H54 (cell line): ENCODE data around the gene GALNT17.

ENCODE experiments used
- DNase-seq: peaks from one replicate; pipeline ENCODE4 v3.0.0; 2011; ENCODE audit warnings: low spot score, mixed read lengths; ENCODE audit not compliant: insufficient read length
- FAIRE-seq: peaks from 3 replicates; lab custom pipeline; 2011; peaks lifted over from hg19 to GRCh38; lab: Jason Lieb, UNC
- POLR2A ChIP-seq: IDR thresholded peaks from 2 replicates; pipeline ENCODE4 v1.6.1; 2011; ENCODE audit warnings: low read depth, mild to moderate bottlenecking, low read length

GALNT17 gene

DNA sequence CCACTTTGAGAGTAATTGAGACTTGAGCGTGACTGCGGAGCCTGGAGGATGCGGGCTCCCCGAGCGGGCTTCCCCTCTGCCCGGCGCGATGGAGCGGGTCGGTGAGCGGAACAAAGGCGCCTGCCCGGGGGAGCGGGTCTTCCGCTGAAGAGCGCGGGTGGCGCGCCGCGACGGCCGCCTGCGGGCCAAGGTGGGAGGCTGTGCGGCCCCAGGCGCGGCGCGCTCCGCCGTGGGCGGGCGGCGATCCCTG is at the start of gene GALNT17:
TSS of gene GALNT17 (plus strand) at position 18 of the 250 bp plus-strand sequence.
- no peak for TF ChIP-seq POLR2A
- FAIRE-seq (no peak), DNase-seq (no peak)

DNA sequence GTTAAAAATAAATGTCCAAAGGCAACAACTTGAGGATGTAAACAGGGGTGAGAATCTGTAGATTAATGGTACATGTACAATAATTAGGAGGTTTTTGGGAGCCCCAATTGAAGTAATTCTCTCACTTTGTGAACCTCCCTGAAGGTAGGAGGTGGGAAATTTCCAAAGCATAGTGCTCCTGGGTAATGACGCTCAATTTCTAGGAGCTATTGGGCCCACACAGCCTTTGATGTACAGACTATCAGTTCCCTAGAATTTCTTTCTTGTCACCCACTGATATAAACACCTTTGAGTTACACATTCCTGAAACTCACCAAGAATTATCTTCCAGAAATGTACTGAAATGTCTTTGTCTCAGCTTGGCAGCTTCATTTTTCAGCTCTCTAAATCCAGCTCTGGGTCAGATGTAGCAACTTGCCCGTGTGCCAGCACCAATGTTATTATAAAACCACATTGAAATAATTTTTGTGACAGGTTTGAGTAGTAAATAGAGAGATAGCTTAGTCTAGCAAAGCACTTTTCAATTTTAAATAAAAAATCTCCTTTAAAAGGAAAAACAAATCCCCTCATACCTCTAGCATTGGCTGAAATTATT is 36.6 kb upstream of the GALNT17 start:
- FAIRE-seq (no peak), DNase-seq (no peak)
- TF ChIP-seq POLR2A: no peak

DNA sequence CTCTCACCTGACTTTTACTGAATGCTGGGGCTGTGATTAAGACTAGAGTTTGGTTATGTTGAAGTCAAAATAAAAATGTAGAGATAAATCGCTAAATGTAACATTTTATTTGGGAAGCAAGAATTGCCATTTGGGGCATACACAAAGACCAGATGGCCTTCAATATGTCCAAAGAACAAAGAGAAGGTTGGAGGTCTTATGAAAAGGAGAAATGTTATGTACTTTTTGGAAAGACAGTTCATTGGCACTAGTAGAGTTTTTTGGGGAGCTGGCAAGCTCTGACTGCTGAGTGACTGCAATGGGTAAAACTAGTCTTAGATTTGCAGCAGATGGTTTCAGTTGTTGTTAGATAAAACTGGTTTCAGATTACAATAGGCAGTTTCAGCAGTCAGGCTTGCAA is 35.6 kb upstream of the GALNT17 start:
- TF ChIP-seq POLR2A: no peak
- DNase-seq (no peak), FAIRE-seq (no peak)

DNA sequence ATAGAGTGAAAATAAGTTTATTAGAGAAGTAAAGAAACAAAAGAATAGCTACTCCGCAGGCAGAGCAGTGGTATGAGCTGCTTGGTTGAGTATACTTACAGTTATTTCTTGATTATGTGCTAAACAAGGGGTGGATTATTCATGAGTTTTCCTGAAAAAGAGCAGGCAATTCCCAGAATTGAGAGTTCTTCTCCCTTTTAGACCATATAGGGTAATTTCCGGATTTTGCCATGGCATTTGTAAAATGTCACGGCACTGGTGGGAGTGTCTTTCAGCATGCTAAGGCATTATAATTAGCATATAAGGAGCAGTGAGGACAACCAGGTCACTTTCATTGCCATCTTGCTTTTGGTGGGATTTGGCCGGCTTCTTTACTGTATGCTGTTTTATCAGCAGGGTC is 25.7 kb upstream of the GALNT17 start:
- no peak for DNase-seq
- TF ChIP-seq POLR2A: no peak
- FAIRE-seq: no peak

DNA sequence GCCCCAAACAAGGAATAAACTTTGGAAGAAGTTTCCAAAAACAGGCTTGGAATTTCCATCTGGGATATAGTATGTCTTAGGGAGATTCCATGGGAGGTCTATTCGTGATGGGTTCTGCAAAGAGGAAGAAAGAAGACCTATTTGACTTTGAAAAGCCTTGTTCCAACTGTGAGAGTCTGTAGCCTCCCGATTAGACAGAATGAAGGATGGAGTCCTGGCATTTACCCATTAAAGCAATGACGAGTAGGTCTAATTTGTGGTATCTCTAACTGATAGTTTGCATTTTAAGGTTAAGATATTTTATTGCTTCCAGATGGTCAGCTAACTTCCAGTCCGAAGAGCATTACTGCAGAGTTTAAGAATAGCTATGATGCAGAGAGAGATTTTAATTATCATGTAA is 19.5 kb upstream of the GALNT17 start:
- FAIRE-seq (no peak), DNase-seq (no peak)
- no peak for TF ChIP-seq POLR2A

DNA sequence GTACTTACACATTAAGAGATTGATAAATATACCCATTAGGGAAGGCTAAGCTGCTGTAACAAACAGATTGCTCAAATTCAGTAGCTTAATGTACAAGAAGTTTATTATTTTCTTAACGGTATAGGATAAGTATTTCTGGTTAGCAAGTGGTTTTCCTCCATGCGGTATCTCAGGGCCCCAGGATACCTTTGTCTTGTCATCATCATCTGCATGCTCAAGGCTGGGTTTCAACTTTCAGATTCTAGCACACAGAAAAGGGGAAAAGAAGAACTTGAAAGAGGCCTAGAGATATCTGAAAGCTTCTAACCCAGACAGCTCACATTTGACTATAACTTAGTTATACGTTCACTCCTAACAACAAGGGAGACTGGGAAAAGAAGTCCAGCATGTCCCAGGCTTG is 11.8 kb upstream of the GALNT17 start:
- FAIRE-seq: no peak
- no peak for TF ChIP-seq POLR2A
- DNase-seq: no peak

DNA sequence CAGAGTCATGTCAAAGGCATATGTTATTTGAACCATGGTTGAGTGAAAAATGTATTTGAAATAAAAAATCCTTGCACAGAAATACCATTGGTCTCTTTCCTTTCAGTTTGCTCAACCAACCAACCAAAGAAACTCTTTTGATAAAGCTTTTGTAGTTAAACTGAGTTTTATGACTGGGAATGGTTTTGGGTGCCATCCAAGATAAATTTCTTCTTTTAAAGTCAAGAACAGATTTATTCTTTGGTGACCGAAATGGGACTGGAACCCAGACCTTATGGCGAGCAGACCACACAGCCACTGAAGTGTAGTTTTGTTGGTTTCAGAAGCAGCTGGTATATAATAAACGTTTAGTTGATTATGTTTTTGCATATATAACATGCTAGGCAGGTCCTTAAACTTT is 2.8 kb upstream of the GALNT17 start:
- no peak for FAIRE-seq

GRCh38 chr7:71130031-71130679 is 1.8 kb upstream of the GALNT17 start:
- no peak for DNase-seq
- no peak for TF ChIP-seq POLR2A
- no peak for FAIRE-seq

More for the DNA sequence above, 2.8 kb upstream of the GALNT17 start:
- TF ChIP-seq POLR2A: no peak
- no peak for DNase-seq

DNA sequence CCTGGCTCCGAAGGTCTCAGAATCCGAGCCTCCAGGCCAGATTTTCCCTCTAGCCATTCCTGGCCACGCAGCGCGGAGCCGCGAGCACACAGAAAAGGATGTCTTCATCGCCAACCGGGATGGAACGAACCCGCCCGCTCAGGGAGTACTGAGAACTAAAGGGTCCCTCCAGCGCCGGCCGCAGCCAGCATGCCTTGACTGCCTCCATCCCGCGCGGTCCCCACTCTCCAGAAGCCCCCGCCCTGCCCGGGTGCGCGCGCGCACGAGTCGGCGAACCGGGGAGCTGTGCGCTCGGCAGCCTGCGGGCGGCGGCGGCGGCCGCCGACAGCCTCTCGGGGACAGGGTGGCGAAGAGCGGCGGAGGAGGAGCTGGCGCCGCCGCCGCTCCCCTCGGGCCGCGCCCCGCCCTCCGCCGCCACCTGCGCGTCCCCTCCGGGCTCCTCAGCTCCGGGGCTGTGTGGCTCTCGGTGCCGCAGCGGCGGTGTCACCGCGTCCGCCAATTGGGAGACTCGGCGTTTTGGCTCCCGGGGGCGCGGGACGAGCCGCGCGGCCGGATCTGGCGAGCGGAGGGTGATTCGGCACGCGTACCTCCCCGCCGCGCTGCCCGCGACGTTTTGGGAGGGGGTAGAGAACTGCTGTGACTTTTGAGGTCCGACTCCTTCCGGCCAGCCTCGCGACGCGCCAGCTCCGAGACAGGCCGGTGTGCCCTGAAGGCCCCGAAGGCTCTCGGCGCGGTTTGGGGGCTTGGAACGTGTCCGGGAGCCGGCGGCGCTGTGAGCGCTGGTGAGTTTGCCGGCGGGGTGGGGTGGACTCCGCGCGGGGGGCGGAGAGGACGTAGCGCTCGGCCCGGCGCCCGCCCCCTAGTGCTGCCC is 453 bp upstream of the GALNT17 start:
- no peak for TF ChIP-seq POLR2A
- FAIRE-seq (no peak), DNase-seq (no peak)

- DNase-seq: no peak
- no peak for TF ChIP-seq POLR2A
- no peak for FAIRE-seq
These were observed 660 bp downstream of the GALNT17 start for GRCh38 chr7:71132377-71133231.

DNA sequence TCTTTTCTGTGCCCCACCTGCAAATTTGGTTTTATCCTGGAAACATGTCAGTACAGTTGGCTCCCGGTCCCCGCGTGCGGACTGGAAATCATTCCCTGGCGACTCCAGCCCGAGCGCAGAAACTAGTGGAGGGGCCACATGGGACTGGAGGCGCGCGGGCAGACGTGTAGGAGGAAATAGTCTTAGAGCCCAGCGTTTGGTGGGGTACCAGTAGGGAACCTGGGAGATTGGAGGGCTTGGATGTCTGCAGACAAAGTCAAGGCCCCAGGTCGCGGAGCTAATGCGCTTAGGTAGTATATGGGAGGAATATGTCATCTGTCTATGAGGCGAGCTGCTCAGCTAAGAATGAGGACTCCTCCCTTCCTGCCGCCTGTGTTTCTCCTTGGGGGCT is 1.3 kb downstream of the GALNT17 start:
- DNase-seq: no peak
- no peak for TF ChIP-seq POLR2A
- no peak for FAIRE-seq

- no peak for TF ChIP-seq POLR2A
- FAIRE-seq: no peak
- DNase-seq: no peak
These were observed 1.9 kb downstream of the GALNT17 start for GRCh38 chr7:71133856-71134255.

GRCh38 chr7:71135116-71135515 is 3.2 kb downstream of the GALNT17 start:
- no peak for DNase-seq
- no peak for TF ChIP-seq POLR2A
- FAIRE-seq: no peak

GRCh38 chr7:71135663-71136062 is 3.7 kb downstream of the GALNT17 start:
- no peak for TF ChIP-seq POLR2A
- FAIRE-seq: no peak
- no peak for DNase-seq
